ENCODE data around the gene KCNIP4.

The KCNIP4 gene

DNA sequence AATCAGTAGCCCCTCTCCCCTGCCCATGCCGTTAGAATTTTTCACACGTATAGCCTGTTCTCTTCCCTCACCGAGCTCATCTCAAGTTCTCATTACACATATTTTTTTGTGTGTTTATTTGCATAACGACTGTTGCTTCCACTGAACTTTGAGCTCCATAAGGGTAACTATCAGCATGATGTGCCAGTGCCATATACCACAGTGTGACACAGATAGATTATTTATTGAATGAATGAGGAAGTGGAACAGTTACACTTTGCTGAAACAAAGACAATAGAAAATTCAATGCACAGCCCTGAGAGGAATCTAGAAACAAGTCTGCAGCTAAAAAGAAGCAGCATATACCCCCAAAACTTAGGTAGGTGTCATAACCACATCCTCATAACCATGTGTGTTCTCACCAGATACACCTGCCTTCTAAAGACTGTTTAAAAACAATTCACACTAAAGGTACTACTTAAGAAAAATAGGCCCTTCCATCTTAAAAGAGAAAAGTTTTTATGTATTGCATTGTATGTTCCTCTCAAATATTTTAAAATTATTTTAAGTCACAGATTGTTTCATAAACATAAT lies 858.4 kb downstream of the KCNIP4 start:
- DNase-seq (ENCODE audit: low read depth, low spot score): no peak

DNA sequence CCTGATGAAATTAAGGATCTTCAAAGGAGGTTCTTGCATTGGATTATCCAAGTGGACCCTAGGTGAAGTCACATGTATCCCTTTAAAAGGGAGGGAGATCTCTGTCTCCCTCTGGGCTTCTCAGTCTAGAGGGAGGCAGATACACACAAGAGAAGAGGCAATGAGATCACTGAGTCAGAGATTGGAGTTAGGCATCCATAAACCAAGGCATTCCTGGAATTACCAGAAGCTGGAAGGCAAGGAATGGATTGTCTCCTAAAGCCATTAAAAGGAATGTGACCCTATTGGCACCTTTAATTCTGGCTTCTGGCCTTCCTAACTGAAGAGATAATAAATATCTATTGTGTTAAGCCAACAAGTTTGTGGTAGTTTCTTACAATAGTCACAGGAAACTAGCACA lies 865.2 kb downstream of the KCNIP4 start:
- no peak for DNase-seq (ENCODE audit: low read depth, low spot score)

DNA sequence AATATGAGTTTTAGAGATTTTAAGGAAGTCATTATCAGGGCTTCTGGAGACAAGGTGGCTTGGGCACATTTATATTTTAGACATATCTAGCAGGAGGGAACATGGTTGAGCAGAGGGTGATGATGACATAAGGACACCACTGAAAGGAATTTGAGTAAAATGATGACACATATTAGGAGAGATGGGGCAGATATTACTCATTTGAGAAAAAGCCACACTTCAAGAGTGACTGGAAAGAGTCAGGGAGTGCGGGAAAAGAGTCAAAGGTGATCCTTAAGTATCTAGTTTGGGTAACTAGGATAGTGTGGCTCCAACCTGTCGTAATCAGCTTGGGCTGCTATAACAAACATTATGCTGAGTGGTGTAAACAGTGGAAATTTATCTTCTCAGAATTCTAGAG lies 870.6 kb downstream of the KCNIP4 start:
- no peak for DNase-seq (ENCODE audit: low read depth, low spot score)

DNA sequence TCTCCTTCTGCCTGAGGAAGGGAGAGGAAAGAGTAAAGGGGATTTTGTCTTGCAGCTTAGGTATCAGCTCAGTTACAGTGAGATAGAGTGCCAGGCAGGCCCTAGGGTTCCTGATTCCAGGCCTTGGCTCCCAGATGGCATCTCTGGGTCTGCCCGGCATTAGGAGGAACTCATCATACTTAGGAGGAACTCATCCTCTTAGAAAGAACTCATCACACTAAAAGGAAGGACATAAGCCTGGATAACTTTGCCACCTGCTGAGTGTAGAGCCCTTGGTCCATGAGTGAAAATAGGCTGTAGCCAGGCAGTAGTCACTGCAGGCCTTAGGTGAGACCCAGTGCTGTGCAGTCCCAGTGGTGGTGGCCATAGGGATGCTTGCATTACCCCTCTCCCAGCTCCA lies 881.2 kb downstream of the KCNIP4 start:
- no peak for DNase-seq (ENCODE audit: low read depth, low spot score)

DNA sequence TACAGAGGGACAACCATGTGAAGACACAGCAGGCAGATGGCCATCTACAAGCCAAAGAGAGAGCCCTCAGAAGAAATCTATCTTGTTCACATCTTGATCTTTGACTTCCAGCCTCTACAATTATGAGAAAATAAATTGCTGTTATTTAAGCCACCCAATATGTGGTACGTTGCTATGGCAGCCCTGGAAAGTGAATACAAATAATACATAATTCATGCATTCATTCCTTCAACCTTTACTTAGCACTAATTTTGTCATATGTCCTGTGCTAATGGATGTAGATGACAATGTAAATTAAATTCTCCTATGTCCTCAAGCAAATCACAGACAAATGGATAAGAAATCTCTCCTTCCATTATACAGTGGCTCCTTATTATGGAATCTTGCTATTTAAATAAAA lies 886.7 kb downstream of the KCNIP4 start:
- no peak for DNase-seq (ENCODE audit: low read depth, low spot score)

DNA sequence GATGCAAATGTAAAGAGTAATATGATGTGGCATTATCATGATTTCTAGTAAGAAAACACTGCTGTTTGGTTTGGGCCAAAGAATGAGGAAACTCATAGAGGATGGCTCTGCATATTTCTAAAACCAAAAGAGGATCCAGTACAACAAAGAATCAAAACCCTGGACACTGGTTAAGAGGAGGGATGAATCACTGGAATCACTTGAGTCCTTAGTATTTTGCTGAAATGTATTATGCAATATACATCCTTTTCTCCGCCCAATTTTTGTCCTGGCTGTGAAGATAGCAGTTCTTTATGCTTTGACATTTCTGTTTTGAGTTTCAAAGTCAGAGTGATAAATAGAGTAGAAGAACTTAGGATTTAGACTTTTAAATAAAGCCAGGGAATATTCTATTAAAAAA lies 902.4 kb downstream of the KCNIP4 start:
- DNase-seq (ENCODE audit: low read depth, low spot score): no peak

DNA sequence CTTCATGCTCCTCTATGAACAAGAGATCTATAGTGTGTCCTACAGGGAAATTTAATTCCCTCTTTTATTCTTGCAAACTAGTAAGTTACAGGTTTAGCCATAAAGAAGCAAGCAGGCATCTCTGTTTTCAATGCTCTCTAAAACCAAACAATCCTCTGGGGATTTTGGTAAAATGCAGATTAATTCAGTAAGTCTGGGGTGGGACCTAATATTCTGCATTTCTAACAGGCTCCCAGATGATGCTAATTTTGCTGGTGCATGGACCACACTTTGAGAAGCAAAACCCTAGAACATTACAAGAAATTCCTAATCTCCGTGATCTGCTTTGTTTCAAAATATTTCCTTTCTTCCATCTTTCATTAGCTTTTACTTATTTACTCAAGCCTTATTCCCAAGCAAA lies 903.5 kb downstream of the KCNIP4 start:
- no peak for DNase-seq (ENCODE audit: low read depth, low spot score)

DNA sequence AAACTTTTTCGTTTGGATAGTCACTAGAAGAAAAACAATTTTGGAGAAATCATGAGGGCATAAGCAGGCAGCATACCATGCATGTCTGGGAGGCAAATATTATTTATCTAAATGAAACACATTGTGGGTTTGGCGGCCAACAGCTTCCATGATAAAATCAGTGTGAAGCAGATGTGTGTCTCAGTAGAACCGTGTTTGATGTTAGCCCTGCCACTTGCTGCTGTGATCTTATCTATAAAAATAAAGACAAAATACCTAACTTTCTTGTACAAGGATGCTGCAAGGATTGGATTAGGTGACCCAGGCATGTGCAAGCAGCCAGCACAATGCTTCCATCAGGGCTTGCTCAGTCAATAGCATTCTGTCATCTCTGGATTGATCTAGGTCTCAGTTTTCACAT lies 906.9 kb downstream of the KCNIP4 start:
- no peak for DNase-seq (ENCODE audit: low read depth, low spot score)

DNA sequence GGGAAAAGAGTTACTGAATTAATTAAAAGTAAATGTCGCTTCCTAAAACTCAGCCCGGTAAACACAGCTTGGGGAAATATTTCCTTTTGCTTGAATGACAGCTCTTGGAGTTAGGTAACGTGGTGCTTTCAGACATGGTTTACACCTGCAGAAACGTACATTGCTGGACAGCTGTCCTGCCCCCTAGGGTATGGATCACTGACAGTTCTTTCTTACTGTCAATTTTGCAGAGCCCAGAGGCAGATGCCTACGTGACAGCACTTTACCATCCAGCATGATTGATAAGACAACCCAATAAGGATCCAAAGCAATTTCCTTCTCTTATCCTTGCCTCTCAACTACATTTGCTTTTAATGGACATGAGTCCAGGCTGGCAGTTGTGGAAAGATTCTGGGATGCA lies 913.8 kb downstream of the KCNIP4 start:
- DNase-seq (ENCODE audit: low read depth, low spot score): no peak

DNA sequence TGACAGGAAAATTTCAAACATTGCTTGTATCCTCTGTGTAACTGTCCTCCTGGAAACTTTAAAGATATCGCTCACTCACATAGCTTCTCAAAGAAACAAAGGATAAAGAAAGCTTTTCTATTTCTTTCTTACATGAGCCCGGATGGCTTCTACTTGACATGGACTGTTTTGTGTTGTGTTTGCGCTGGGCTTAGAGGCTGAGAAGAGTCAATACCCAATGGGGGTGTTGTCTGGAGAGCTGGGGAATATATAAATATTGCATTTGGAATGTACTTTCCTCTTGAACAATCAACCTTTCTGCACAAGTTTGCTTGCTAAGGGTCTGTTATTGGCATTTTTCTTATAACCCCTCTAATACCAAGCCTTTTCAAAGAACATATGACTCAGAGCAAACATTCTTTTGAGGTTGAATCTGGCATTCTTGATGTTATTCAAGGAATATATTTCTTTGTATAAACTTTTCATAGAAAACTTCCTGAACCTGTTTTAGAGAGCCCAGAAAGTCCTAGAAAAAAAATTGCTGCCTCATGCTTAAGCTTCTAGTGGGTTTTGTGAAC lies 916.4 kb downstream of the KCNIP4 start:
- no peak for DNase-seq (ENCODE audit: low read depth, low spot score)

DNA sequence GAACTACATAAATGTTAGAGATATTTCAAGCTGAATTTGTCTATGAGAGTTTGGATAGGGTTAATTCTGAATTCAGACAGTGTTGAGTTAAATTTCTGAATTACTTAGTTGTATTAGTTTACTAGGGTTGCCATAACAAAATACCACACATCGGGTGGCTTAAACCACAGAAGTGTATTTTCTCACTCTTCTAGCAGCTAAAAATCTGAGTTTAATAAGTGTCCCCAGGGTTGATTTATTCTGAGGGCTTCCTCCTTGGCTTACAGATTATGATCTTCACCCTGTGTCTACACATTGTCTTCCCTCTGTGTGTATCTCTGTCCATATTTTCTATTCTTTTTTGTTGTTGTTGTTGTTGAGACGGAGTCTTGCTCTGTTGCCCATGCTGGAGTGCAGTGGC lies 929.8 kb downstream of the KCNIP4 start:
- DNase-seq (ENCODE audit: low read depth, low spot score): no peak

DNA sequence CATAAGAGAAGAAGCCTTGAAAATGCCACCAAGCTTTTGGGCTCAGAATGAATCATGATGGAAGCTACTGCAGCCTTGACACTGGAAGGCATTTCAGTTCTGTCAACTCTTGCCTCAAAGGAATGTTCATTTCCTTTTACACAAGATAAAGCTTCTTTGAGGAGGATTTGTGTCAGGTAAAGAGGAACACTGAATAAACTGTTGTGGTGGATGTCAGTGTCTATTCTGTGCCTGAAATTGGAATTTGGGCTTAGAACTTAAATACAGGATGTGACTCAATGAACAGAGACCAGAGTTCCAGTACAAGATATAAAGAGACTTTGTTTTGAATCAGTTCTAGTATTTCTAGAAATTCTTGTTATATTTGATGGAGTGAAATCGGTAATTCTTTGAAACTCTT lies 935.1 kb downstream of the KCNIP4 start:
- DNase-seq (ENCODE audit: low read depth, low spot score): no peak

DNA sequence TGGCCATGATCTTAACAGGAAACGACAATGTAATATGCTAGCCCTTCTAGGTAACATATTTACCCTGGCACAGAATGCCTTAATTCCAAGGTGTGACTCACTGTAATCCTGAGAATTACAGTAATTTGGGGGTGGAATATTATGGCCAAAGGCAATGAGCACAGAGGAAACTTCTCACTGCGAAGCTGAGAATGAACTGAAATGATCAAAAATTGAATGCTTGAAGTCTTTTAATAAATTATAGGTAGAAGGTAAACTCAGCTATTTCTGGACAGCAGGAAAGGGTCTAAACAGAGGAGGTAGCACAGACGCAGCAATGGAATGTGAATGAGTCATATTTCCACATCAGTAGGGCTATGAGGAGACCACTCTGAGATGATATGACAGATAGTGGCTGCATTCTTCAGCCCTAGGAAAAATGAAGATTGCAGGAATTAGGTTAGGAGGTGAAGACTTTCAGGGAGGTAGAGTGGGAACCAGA lies 935.7 kb downstream of the KCNIP4 start:
- DNase-seq (ENCODE audit: low read depth, low spot score): no peak

DNA sequence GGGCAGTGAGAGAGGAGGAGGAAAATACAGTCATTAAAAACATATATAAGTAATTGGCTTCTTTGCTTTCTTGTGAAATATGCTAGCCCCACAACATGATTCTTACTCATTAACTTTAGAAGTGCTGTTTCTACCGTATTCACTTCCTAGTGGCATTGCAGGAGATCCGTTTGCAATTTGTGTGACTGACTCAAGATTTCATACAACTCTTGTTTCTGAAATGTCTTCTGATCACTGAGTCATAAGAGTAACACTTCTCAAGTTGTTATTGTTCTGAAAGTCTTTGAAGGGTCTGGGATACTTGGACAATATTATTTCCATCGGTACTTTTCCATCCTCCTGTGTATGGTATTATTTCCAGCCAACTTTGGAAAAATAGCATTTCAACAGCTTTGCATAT lies 937.5 kb downstream of the KCNIP4 start:
- no peak for DNase-seq (ENCODE audit: low read depth, low spot score)

DNA sequence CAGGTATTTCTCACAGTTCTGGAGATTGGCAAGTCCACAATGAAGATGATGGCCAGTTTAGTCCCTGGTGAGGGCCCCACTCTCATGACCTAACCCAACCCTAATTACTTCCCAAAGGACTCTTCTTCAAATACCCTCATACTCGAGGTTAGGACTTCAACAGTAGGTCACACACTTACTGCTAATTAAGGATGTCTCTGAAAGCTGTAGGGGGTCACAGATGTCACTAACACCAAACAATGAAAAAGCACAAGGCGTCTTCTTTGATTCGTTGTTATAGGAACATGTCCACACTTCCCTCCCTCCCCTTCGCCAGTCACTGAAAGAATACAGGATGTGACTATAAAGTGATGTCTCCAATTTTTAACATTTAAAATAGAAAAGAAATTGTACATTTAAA lies 938.6 kb downstream of the KCNIP4 start:
- no peak for DNase-seq (ENCODE audit: low read depth, low spot score)

DNA sequence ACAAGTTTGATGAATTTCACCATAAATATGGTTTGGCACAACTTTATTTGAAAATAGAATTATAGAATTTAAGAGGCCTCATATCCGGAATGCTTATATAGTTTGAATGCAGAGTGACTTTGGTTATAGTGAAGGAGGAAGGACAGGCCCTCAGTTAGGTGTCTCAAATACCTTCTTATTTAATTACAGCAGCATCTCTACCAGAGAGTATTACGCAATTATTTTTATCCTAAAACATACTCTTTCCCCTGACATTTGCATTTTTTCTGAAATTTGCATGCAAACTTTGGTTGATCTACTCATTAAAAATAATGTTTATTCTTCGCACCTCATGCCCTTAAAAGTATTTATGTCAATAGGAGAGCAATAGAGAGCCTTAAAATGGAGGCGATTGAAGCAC lies 942.9 kb downstream of the KCNIP4 start:
- no peak for DNase-seq (ENCODE audit: low read depth, low spot score)

DNA sequence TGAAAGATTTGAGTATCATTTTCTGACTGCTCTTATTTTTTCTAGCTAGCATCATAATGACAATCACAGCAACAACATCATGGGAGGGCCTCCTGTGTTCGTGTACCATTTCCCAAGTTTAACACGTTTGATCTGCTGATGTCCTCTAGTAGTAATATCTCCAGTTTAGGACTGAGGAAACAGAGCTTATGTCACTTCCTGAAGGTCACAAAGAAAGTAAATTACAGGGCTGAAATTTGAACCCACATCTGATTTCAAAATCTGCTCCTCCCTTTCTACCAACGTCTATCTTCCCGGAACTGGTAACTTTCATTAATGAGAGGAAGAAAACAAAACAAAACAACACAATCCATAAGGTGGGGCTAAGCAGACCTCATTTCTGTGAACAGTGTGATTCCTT lies 945.6 kb downstream of the KCNIP4 start:
- no peak for DNase-seq (ENCODE audit: low read depth, low spot score)

DNA sequence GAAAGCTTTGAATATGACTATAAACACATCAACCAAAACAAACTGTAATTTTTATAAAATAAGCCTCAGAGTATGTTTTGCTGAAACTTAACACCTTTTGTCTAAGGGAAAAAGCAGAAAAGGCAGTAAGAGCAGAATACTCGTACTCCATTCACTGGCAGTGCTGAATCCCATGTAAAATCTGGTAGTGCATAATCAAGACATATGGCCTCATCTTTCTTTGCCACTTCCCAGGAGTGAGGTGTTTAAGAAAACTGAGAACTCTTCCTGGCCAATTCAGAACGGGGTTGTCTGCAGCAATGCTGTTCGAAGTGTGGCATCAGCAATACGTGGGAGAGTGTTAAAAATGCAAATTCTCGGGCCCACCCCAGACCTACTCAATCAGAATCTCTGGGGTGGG lies 946.3 kb downstream of the KCNIP4 start:
- no peak for DNase-seq (ENCODE audit: low read depth, low spot score)

DNA sequence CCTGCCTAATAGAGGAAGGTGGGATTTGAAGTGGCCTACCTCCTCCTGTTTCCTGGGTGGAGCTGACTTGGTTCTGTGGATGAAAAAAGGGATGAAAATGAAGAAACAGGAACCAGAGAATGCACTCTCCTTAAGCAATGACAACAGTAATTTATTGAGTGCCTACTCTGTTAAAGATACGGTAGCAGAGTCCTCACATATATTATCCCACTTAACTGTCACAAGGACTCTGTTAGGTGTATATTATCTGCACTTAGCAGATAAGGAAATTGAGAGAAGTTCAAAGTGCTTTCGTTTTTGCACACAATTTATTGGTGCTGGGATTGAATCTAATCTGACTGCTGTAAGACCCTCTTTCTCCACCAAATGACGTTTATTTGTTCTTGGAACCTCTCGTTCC lies 947.1 kb downstream of the KCNIP4 start:
- DNase-seq (ENCODE audit: low read depth, low spot score): no peak

DNA sequence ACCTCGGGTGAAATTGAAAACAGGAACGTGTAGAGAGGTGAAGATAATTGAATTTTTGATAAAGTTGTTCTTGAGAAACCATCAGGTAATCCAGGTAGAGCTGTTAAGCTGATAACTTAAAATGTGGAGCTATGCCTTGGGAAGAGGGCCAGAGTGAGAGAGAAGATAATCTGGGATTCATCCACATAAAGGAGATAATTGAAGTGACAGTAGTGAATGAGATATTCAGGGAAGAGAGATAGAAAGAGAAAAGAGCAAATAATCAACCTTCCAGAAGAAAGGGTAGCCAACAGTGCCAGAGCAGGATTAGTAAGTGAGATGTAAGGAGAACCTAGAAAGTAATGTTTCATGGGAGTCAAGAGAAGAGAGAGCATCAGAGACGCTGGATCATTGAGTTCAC lies 950.7 kb downstream of the KCNIP4 start:
- no peak for DNase-seq (ENCODE audit: low read depth, low spot score)

DNA sequence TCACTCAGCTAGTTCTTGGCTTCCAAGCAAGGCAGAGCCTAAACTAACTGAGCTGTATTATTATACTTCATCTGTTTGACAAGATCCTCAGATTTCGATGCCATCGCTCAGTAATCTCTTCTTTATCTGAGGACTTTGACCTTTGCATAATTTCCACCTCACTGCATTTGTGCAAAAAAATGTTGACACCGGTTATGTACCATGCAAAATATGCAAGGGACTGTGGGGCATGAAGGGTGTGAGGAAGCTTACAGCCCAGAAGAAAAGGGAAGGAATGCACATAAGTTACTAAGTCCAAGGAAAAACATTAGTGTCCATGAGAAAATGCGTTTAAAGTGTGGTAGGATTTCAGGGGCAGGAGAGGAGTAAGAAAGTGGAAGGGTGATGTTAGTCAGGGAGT lies 953.0 kb downstream of the KCNIP4 start:
- no peak for DNase-seq (ENCODE audit: low read depth, low spot score)

DNA sequence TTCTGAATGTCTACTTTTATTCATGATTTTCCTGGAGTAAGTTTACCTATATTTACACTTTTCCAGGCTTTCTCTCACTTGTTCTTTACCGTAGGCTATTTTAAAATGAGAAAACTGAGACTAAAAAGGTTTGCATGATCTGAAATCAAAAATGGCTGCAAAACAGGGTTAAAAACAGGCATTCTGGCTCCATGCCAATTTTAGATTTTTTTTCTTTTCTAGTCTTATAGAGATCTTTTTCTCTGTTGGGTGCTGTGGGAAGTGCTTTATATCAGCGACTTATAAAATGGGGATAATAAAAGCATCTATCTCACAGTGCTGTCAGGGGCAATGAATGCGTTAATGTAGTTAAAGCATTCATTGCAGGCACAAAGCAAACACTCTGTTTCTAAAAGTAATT lies 953.6 kb downstream of the KCNIP4 start:
- DNase-seq (ENCODE audit: low read depth, low spot score): no peak

DNA sequence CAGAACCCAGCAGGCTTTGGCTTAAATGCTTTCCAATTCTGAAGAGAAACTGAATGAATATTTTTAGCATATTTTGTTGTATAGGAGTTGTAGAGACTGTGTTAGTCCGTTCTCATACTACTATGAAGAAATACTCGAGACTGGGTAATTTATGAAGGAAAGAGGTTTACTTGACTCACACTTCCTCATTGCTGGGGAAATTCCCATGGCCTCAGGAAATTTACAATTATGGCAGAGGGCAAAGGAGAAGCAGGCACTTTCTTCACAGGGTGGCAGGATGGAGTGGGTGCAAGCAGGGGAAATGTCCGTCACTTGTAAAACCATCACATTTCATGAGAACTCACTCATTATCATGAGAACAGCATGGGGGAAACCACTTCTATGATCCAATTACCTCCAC lies 956.6 kb downstream of the KCNIP4 start:
- DNase-seq (ENCODE audit: low read depth, low spot score): no peak

DNA sequence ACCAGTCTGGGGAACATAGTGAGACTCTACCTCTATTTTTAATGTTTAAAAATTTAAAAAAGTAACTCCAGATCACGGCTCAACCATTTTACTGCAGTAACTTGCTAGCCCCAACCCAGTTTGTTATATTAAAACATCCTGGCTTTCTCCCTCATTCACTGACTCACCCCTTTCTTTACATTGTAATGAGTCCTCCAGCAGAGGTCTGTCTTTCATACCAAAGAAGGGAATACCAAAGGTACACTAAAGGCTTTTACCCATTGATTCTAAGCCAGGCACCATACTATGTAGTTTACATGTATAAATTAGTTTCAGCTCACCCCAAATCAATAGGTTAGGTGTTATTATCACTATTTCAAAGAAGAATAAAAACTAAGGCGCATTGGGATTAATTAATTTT lies 961.4 kb downstream of the KCNIP4 start:
- DNase-seq (ENCODE audit: low read depth, low spot score): no peak
